Cardiac muscle cell (in vitro differentiated cells and primary cell): ENCODE measurements around the gene WASF1. TPM values are rescaled to one million over a fixed set of nuclear protein-coding genes. Genes with fewer than 3 reads are reported as not detected.

Experiments used
- DNase-seq, 2 donors: peaks; one replicate each; pipeline versions ENCODE4 v3.0.0 to v3.0.0-alpha.2; 2010 to 2017; ENCODE audit warnings: low read depth in 1 of 2, low spot score in 1 of 2
- H3K27ac ChIP-seq: fragments of 200-600 bp; sonication (generic); 2 replicates; pipeline ENCODE4 v1.5.1; 2016
- H3K27me3 ChIP-seq: fragments of 200-600 bp; sonication (generic); 2 replicates; pipeline ENCODE4 v1.6.0; 2016; ENCODE audit warnings: control low read depth
- H3K36me3 ChIP-seq: fragments of 200-600 bp; sonication (generic); 2 replicates; pipeline ENCODE4 v1.5.1; 2016; ENCODE audit warnings: control low read depth
- H3K4me1 ChIP-seq: fragments of 200-600 bp; sonication (generic); 2 replicates; pipeline ENCODE4 v1.8.1; 2017; ENCODE audit warnings: low read depth, mild to moderate bottlenecking, mixed run types
- H3K4me3 ChIP-seq: fragments of 200-600 bp; sonication (generic); 2 replicates; pipeline ENCODE4 v1.5.1; 2016; ENCODE audit warnings: mild to moderate bottlenecking
- H3K9me3 ChIP-seq: fragments of 200-600 bp; sonication (generic); 2 replicates; pipeline ENCODE4 v1.5.1; 2017; ENCODE audit warnings: low read depth, mild to moderate bottlenecking, control low read depth
- CTCF ChIP-seq: IDR thresholded peaks from 2 replicates; pipeline ENCODE4 v1.5.1; 2012; ENCODE audit warnings: low read depth, mild to moderate bottlenecking, low read length
- polyA plus RNA-seq: library from polyadenylated mRNA; unstranded; fragments of >200 nt; fragmentation: Nextera tagmentation; extraction: Ambion mirVana; gene quantifications from 2 replicates; pipeline ENCODE4 v1.2.1, GENCODE V29; 2016
- total RNA-seq: library from RNA; depleted of rRNA; stranded (reverse); fragments of >200 nt; gene quantifications from 2 replicates; pipeline ENCODE4 v1.2.3, GENCODE V29; 2016

WASF1 gene
- total and polyA plus RNA-seq, 2 experiments from 2014 or later = 46.3 to 70.9 TPM

- DNase-seq = no peak
- Histone ChIP-seq H3K4me1 (peaks cover 7% of the 10 kb centered on the region), H3K9me3 (no peaks in the 10 kb centered on the region), H3K36me3 (peaks cover 4% of the 10 kb centered on the region), H3K27ac (no peak overlapping the region), H3K4me3 (no peak overlapping the region), H3K27me3 (no peaks in the 10 kb centered on the region)
- no peak for TF ChIP-seq CTCF
Observed at GRCh38 chr6:110116258-110116657, 63.2 kb downstream of the WASF1 start.

GRCh38 chr6:110114004-110114403 lies 65.5 kb downstream of the WASF1 start:
- H3K27ac ChIP-seq = no peak overlapping the region
- H3K9me3 ChIP-seq = no peaks in the 10 kb centered on the region
- DNase-seq = no peak
- TF ChIP-seq CTCF = no peak
- peaks cover 7% of the 10 kb centered on the region for H3K4me1 ChIP-seq
- H3K27me3 ChIP-seq = no peaks in the 10 kb centered on the region
- no peak overlapping the region for H3K4me3 ChIP-seq
- peaks cover 6% of the 10 kb centered on the region for H3K36me3 ChIP-seq

GRCh38 chr6:110105296-110105695 lies 74.2 kb downstream of the WASF1 start:
- peaks cover 44% of the 10 kb centered on the region for H3K36me3 ChIP-seq
- H3K4me3 ChIP-seq = no peak overlapping the region
- TF ChIP-seq CTCF = no peak
- H3K9me3 ChIP-seq = no peaks in the 10 kb centered on the region
- H3K4me1 ChIP-seq = no peaks in the 10 kb centered on the region
- no peak overlapping the region for H3K27ac ChIP-seq
- H3K27me3 ChIP-seq = no peaks in the 10 kb centered on the region
- no peak for DNase-seq

- no peak overlapping the region for H3K27ac ChIP-seq
- H3K4me3 ChIP-seq = no peak overlapping the region
- no peaks in the 10 kb centered on the region for H3K9me3 ChIP-seq
- no peak for TF ChIP-seq CTCF
- no peaks in the 10 kb centered on the region for H3K27me3 ChIP-seq
- H3K36me3 ChIP-seq = peaks cover 47% of the 10 kb centered on the region
- H3K4me1 ChIP-seq = peaks cover 7% of the 10 kb centered on the region
- no peak for DNase-seq
Observed at GRCh38 chr6:110103260-110103659, 76.2 kb downstream of the WASF1 start.

- H3K4me1 ChIP-seq = peaks cover 8% of the 10 kb centered on the region
- no peak for TF ChIP-seq CTCF
- H3K9me3 ChIP-seq = no peaks in the 10 kb centered on the region
- no peak overlapping the region for H3K4me3 ChIP-seq
- peaks cover 44% of the 10 kb centered on the region for H3K36me3 ChIP-seq
- H3K27me3 ChIP-seq = no peaks in the 10 kb centered on the region
- H3K27ac ChIP-seq = no peak overlapping the region
- DNase-seq = no peak
Observed at GRCh38 chr6:110102411-110102810, 77.1 kb downstream of the WASF1 start.

- no peak for DNase-seq
- no peak for TF ChIP-seq CTCF
- H3K9me3 ChIP-seq = no peaks in the 10 kb centered on the region
- H3K4me1 ChIP-seq = peaks cover 14% of the 10 kb centered on the region
- no peaks in the 10 kb centered on the region for H3K27me3 ChIP-seq
- no peak overlapping the region for H3K27ac ChIP-seq
- peaks cover 38% of the 10 kb centered on the region for H3K36me3 ChIP-seq
- H3K4me3 ChIP-seq = no peak overlapping the region
Observed at GRCh38 chr6:110101885-110102284, 77.6 kb downstream of the WASF1 start.
